ENCODE results near the gene VWA7.
A peak's percentile ranks its signal among the peaks of the same experiment; 100 is the strongest.

The VWA7 gene

DNA sequence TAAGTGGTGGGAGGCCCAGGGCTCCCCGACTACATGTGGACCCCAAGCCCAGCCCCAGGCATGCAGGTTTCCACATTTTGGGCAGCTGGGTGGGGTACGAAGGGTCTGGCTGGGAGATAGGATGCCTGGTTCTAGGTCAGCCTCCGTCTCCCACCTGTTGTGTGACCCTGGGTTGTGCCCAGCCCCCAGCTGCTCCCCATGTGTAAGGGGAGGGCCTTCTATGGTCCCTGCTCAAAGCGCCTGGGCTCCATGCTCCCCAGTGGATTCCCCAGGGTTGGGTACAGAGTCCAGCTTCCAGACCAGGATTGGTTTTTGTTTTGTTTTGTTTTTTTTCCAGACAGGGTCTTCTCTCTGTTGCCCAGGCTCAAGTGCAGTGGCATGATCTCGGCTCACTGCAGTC, 1.1 kb upstream of the VWA7 start:
- no peak for DNase-seq

DNA sequence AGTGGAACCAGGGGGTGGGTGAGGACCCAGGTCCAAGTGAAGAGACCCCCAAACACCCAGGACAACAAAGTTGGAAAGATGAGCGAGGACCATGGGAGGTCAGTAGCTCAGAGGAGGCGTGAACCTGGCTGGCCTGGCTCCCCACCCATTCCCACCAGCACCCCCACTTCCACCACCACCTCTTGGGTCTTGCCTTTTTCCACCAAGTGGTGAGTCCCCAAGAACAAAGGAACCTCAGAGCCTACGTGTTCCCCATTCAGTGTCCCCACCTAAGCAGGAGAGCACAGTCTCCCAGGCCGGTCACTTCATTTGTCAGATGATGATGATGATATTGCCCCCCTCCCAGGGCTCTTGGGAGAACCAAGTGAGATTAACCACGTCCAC, 531 bp upstream of the VWA7 start:
- no peak for DNase-seq

DNA sequence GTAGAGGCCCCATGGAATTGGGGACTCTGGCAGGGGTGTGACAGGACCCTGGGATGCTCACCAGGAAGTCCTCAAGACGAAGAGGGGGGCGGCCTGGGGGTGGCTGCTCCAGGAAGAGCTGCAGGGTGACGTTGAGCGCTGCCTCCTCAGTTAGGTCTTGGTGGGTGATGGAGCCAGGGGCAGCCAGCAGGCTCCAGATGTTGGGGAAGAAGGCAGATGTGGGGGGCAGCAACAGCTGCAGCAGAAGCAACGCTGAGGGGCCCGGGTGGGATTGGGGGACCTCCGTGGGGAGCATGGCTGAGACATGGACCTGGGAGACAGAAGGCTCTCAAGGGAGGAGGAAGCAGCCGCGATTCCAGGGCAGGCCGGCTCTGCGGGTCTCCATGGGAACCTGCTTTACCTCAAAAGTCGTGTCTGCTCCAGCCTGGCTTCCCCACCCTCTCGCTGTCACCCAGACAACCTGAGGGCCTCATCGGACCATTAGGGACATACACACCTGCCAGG, 591 bp downstream of the VWA7 start:
- DNase-seq: no peak

DNA sequence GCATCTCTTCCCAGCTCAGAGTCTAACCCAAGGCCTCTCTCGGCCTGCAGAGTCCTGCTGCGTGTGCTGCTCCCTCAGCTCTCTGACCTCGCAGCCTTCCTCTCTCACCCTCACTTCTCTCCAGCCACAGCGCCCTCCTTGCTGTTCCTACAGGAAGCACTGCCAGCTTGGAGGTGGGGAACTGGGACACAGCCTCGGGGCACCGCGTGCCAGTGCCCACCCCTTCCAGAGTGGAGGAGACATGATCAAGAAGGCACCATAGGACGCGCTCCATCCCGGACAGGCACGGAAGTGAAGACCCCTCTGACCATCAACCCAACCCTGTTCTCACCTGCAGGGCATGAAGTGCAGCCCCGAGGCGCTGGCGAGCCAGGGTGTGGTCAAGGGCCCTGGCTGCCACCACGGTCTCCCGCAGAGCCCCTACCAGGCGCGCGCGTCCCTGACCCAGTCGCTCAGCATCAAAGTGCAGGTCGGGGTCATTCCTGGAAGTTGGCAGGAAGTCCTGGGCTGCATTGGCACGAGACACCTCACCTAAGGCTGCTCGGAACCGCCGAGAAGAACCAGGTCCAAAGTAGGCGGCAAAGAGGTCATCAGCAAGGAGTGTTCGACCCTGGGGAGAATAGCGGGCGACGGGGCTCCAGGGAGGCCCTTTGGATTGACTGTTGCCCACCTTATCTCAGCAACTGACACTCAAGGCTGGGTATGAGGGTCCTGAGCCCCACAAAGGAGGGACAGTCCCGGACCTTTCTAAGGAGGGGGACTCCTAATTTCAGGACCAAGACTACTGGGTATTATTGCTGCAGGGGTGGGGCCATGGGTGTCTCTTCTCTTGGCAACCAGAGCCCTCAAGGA, 1.3 kb downstream of the VWA7 start:
- DNase-seq: no peak

DNA sequence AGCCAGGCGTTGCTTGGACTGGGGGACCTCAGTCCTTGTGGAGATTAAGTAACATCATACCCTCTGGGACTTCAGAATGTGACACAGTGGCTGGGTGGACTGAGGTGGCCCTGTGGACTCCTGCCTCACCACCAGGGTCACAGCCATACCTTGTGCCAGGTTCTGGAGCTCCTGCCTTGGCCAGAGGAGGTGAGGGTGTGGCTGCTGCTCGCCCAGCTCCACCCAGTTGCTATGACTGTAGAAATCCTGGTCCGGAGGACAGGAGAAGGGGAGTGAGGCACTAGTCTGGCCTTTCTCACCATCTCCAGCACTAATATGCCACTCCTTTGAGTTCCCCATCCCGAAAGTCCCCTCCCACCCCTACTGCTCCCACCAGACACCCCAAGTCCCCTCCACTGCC, 1.9 kb downstream of the VWA7 start:
- no peak for DNase-seq

DNA sequence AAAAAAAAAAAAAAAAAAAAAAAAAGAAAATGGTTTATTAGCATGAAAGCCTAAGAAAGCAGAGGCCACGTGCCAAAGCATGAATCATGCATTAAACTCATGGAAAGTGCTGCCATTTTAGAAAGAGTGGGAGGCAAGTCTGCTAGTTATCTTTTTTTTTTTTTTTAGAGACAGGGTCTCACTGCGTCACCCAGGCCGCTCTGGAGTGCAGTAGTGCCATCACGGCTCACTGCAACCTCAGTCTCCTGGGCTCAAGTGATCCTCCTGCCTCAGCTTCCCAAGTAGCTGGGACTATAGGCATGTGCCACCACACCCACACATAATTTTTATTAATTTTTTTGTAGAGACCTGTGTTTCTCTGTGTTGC, 5.2 kb downstream of the VWA7 start:
- DNase-seq: peak; percentile 23

DNA sequence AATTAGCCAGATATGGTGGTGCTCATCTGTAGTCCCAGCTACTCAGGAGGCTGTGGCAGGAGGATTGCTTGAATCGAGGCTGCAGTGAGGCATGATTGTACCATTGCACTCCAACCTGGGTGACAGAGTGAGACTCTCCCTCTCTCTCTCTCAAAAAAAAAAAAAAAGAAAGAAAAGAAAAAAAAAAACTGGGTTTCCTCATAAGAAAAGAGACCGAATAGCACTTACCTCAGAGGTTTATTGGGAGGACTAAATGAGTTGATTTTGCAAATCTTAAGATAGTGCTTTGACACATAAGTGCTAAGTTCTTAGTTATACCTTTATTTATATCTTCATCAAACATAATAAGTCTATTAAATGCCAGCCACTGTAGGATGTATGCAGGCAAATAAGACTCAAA, 6.3 kb downstream of the VWA7 start:
- no peak for DNase-seq

DNA sequence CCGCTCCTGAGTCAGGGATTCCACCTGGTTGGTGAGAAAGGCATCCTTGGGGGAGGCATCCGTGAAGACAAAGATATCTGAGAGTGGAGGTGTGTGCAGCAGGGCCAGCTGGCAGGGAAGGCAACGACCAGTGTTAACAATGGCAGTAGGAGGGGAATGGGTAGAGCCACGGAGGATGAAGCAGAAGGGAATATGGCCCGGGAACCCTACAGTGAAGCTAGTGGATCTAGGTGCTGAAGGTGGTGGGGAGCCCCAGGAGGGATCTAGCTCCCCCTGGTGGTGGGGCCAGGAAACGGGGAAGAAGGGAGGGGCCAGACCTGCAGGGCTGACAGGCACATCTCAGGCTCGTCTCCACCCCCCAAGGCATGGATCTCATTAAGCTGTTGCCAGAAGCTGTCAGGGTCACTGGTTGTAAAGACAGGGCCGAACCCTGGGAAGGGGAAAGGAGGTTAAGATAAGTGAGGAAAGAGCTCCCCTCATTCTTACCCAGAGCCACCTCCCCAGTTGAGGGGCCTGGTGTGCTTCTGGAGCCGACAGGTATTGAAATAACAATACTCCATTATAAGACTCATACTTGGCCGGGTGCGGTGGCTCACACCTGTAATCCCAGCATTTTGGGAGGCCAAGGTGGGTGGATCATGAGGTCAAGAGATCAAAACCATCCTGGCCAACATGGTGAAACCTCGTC, 7.3 kb downstream of the VWA7 start:
- peak; percentile 77 for DNase-seq

DNA sequence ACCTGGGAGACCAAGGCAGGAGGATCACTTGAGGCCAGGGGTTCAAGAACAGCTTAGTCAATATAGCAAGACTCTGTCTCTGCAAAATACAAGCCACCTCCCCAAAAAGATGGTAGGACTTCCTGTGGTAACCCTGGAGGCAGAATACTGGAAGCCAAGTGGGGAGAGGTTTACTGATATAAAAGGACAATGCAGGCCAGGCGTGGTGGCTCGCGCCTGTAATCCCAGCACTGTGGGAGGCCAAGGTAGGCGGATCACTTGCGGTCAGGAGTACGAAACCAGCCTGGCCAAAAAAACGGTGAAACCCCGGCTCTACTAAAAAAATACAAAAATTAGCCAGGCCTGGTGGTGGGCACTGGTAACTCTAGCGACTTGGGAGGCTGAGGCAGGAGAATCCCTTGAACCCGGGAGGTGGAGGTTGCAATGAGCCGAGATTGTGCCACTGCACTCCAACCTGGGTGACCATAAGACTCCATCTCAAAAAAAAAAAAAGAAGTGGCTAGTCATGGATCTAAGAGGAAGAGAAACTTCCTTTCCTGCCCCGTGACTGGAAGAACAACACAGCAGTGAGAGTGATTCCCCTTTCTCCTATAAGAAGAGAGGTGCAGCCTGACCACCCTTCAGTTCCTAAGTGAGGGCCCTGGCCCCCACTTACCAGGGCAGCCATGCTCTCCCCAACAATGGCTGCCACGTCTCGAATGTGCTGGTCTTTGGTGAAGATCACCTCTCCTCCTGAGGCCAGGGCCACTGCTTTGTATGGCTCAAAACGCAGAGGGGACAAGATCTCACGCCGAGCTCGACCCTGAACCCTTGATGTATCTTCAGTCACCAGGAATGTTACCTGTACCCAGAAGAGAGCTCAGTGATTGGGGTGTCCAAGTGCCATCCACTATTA, 8.5 kb downstream of the VWA7 start:
- no peak for DNase-seq

DNA sequence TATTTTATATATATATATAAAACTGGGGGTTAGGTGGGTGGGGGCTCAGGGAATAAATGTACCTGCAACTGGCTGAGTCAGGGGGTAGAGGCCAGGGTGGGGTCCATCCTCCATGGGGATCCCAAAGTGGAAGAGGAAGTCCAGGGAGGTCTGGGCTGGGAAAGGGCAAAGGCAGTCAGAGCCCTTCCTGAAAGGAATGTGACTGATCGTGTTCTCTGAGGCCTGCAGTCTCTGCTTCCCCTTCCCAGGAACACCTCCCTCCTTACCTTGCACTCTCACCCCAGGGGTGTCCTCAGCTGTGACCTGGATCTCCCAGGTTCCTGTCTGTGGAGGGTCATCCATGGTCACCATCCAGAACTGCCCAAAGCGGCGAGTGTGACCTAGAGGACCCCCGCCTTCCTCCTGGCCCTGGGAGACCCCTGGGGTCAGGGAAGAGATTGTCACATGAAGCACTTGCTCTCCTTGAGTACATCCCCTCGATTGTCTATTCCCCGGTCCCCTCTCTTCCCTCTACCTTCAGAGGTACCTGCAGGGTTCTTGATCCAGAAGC, 10.0 kb downstream of the VWA7 start:
- DNase-seq: no peak

DNA sequence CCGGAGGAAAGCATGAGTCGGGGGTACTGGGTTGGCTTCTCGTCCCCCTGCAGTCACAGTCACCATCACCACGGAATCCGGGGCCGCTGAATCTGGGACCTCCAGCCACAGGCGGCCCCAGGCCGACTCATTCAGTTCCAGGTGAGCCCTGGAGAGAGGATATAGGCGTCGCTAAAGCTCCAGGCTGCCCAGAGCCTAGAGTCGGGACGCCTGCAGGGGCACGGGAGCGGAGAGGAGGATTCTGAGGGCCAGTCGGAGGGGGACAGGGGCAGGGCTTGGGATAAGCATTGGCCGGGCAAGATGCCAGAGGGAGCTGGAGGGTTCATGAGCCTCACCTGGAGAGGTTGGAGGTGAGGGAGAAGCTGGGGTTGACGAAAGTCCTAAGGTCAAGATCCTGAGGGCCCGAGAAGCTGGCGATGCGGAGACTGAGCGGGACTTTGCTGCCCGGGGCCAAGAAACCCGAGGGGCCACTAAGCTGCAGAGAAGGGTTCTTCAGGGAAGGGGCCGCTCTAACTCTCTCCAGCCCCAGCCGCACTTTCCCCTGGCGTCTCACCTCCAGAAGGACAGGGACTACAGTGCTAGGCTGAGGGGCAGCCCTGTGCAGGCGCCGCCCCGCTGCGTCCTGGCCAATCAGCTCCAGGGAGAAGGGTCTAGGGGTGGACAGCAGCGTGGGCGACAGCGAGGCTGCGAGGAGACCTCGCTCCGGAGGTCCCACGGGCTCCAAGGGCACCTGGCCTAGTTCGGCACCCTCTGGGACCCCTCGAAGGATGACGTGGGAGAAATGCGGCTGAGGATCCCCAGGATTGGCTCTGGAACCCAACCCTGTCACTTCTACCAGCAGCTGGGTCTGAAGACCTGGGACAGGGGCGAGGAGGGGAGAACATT, 11.0 kb downstream of the VWA7 start:
- no peak for DNase-seq

DNA sequence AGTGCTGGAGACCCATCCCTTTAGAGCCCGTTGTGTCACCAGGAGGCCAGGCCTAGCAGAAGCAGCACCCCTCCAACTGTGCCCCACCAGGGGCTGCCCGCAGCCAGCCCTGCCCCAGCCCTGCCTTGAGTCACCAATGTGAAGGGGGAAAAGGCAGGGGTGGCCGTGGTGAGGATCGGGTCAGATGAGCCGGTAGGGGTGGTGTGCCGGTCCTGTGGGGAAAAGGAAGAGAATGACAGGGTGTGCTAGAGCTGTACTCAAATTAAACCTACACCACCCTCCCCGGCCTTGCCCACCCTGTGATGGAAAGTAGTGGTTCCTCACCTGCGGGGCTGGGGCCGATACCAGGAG, 11.6 kb downstream of the VWA7 start:
- no peak for DNase-seq

DNA sequence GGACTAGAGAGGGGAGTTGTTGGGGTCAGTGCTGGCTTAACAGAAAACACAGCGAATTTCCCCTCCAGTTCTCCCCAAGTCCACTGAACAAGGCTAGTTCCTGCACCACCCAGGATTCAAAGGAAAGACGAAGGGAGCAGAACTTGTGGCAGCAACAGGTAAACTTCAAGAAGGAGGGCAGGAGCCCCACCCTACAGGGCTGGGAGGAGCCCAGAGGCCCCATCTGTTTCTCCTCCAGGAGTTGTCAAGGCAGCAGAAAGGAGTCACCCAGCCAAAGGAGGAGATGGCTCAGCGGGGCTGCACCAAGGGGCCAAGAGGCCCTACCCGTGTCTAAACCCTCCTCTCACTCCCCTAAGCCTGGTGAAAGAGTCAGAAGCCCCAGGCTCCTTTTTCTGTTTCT, 12.9 kb downstream of the VWA7 start:
- DNase-seq: no peak

DNA sequence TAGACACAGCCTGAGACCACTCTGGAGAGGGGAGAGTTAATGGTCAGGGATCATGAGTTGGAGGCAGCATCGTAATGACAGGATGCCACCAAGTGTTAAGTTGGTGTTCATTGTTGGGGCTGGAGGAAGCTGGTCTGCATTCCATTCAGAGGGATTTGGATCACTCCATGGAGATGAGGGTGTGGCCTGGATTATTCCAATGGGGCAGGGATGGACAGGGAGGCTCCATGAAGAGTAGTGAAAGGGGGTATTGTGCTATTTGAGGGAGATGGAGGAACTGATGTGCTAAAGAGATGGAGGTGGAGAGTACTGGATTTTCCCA, 13.5 kb downstream of the VWA7 start:
- no peak for DNase-seq

DNA sequence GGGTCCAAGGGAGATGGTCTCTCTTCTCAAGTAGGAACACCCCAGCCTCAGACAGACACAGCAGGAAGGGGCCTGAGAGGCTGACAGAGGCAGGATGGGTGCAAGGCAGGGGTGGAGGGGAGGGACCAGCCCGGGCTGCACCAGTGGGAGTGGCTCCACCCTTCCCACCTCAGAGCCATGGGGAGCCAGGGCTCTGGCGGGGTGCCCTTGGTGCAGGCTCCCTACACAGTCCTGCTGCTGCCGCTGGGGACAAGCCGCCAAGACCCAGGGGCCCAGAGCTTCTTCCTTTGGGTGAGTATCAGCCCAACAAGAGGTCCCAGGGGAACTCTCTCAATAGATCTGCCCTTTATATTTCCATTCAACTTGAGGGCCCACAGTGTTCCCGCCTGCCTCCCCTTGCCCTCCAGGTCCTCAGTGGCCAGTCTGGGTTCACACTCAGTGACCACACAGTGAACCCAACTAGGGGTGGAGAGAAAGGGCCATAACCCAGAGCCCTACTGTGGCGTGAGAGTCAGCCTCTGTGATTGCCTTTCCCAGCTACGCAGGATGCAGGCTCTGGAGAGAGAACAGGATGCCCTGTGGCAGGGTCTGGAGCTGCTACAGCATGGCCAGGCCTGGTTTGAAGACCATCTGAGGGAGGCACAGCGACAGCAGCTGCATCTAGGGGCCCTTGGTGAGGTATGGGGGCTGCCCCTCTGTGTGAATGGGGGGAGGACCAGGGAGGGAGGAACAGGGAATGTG, 14.1 kb downstream of the VWA7 start:
- no peak for DNase-seq

DNA sequence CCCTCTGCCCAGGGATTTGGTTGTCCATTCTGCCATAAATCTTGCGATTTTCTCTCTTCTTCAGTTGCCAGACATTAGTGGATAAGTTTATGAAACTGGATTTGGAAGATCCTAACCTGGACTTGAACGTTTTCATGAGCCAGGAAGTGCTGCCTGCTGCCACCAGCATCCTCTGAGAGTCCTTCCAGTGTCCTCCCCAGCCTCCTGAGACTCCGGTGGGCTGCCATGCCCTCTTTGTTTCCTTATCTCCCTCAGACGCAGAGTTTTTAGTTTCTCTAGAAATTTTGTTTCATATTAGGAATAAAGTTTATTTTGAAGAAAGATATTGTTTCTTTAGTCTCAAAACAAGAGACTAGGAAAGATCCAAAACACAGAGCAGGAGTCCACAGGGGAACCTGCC, 14.8 kb downstream of the VWA7 start, which contains the start of gene SAPCD1:
Gene SAPCD1, plus strand, starts transcription at position 301 of the 400 bp plus-strand sequence. CDS start 399 bp downstream, outside the sequence.
- no peak for DNase-seq

DNA sequence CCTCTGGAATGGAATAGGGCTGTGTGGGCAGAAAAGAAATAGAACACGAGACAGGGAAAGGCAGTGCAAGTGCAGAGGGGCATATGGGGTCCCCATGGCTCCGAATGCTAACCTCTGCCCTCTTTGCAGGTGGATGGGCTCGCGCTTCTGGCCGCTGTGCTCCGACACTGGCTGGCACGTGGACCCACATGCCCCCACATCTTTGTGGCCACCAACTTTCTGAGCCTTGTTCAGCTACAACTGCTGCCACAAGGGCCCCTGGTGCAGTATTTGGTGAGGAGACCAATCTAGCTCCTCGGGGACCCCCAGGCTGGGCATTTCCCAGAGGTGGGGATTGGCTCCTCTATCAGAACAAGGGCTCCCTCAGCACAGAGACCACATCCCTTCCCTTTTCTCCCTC, 15.8 kb downstream of the VWA7 start:
- DNase-seq: no peak

DNA sequence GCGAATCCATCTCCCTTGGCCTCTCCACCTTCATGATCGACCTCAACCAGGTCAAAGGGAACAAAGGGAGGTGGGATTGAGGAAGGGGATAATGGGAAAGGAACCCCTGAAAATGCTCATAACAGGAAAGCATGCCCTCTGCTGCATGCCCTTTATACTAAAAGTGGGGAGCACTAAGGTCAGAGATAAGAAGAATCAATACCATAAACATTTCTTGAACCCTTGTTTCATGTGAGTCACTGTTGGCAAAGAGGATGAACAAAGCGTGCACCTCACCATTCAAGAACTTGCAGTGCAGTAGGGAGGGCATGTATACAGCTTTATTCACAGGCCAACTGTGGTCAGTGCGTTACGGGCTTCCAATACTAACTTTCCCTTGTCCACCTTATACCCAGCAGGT, 16.3 kb downstream of the VWA7 start:
- DNase-seq: no peak

DNA sequence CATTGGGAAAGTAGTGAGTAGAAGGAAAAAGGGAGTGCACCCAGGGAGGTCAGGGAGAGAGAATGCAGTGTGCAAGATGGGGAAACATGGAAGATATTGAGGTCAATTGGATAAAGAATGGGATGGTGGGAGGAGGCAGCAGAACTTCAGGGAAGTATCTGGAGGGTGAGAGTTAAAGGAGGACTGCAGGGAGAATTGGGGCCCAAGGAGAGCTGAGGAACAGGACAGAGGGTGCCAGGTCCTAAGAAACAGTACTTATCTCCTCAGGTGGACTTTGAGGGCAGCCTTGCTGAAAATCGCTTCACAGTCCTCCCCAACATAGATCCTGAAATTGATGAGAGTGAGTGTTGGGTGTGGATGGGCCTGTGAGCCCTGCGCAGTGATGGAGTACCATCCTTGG, 18.8 kb downstream of the VWA7 start:
- DNase-seq: no peak

DNA sequence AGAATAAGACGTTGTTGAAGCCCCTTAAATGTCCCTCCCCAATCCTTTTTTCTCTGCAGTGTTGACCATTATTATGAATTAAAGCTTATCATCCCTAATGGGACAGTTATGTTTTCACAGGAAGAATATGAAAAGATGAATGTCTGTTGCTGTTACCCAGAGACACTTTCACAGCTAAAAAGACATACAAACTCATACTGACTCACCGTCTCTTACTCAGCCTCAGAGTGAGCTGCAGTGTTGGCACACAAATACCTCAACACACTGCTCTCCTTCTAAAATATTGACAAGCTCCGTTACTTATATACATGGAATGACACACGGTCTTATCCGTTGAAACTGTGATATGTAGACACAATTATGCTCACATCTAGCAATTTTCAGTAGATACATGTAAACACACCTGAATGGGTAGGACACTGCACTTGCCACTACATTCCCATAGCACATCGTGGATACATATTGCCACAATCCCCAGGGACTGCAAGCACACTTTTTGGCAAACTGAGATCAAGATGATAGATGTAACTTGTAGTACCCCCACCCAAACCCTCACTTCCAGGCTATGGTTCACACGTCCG, 24.3 kb downstream of the VWA7 start:
- no peak for DNase-seq

DNA sequence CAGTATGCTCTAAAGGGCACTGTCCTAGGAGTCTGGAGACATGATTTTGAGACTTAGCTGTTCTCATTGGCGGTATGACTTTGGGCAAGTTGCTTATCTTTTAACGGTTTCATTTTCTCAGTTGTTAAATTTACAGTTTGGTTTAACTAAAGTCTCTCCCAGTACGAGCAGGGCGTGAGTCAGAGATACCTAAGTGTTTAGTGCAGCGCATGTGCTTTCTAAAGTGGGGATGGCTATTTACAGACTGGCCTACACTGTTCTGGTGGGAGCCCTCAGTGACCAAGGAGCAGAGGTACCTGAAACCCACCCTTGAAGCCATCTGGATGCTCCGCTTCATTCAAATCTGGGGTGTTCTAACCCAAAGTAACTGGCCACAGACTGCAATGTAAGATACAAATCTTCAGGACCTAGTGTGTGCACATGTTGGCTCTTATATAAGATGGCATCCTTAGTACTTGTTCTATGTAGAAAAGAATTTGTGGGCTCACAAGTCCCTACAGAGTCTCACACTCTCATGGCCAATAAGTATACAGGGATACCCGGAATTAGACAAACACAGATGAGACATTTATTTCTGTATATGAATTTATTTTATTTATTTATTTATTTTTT, 26.6 kb downstream of the VWA7 start:
- DNase-seq: no peak
